T-helper 9 cell (primary cell): Measurements from ENCODE around the gene AUP1.
"Not testable (repeated sequence)": the region's sequence is repeated elsewhere in the genome, so short reads cannot be mapped to it uniquely, and the experiment has no call there.

Experiments
- DNase-seq: peaks from one replicate; pipeline ENCODE4 v3.0.0-alpha.2; 2020

The AUP1 gene

GRCh38 chr2:74496997-74497776, 32.3 kb downstream of the AUP1 start:
- no peak for DNase-seq

DNA sequence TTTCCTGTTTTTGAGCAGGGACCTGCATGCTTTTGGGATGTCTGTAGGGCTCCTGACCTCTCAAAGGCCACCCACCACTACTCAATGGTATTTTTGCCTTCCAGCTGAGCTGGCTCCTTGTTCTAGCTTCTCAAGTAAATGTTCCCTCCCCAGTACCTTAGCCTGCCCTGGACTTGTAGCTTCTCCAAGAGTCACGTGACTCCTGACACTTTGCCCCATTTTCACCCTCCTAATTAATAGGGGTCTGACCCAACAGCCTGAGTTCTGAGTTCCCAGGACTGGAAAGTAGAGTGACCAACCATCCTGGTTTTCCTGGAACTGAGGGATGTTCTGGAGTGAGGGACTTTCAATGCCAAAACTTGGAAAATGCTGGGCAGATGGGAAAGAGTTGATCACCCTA, 34.1 kb downstream of the AUP1 start:
- DNase-seq: no peak

DNA sequence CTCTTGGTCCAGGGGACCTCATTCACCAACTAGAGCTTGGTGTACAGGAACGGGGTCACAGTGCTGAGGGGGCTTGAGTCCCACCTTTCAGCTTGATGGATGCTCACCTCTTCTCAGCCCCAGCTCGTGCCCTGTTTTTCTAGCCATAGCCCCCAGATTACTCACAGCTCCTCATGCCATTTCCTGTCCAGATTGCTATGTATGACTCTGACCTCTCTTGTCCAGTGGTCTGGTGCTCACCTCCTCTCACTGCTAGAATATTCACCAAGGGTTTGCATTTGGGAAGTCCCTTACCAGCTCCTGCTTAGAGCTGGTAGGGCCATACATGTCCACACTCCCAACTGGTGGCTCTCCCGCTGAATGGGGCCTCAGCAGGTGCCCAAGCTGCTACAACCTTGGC, 36.0 kb downstream of the AUP1 start:
- DNase-seq: no peak

GRCh38 chr2:74491648-74492544, 37.6 kb downstream of the AUP1 start:
- no peak for DNase-seq

DNA sequence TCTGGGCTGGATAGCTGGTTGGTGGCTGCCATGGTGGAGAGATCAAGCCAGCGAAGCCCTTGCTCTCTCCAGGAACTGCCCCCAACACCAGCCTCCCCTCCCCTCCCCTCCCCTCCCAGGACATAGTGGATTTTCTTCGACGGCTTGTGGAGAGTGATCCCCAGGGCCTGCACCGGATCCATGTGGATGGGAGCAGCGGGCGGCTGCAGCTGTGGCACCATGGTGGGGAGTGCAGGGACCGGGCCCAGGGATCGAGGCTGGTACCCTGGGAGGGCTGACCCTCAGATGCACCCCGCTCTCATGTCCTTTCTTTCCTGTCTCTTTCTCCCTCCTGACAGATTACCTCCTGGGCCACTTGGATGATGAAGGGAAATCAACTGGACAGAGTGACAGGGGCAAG, 39.6 kb downstream of the AUP1 start:
- DNase-seq: no peak

DNA sequence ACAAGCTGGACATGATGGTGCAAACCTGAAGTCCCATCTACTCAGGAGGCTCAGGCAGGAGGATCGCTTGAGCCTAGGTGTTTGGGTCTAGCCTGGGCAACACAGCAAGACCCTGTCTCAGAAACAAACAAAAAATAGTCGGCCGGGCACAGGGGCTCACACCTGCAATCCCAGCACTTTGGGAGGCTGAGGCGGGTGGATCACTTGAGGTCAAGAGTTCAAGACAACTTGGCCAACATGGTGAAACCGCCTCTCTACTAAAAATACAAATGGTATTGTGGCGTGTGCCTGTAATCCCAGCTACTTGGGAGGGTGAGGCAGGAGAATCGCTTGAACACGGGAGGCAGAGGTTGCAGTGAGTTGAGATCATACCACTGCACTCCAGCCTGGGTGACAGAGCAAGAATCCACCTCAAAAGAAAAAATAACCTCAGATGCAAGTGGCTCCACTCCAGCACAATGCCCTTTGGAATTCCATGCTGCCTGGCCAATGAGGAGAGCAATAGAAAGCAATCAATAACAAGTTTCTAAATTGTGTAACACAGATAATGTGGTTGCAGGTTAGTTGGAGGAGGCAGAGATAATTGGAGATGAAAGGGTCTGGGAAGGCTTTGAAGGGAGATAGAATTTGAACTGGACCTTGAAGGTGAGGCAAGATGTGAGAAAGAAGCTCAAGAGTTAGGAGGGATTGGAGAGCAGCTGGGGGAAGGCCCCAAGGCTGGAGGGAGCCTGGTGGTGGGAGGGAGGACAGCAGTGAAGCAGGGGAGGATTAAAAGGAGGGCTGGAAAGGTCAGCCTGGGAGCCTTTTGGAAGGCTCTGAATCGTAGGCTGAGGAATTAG, 40.6 kb downstream of the AUP1 start:
- DNase-seq: no peak

DNA sequence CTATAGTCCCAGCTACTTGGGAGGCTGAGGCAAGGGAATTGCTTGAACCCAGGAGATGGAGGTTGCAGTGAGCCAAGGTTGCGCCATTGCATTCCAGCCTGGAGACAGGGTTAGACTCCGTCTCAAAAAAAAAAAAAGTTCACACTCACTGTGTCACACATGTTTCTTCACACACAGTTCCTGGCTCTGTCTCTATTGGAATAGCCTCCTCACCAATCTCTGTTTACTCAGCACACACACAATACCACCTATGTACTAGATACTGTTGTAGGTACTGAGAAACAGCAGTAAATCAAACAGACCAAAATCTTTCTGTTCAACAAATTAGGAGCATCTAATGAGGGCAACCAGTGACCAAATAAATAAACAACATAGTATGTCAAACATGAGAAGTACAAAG, 43.4 kb downstream of the AUP1 start:
- DNase-seq: no peak

DNA sequence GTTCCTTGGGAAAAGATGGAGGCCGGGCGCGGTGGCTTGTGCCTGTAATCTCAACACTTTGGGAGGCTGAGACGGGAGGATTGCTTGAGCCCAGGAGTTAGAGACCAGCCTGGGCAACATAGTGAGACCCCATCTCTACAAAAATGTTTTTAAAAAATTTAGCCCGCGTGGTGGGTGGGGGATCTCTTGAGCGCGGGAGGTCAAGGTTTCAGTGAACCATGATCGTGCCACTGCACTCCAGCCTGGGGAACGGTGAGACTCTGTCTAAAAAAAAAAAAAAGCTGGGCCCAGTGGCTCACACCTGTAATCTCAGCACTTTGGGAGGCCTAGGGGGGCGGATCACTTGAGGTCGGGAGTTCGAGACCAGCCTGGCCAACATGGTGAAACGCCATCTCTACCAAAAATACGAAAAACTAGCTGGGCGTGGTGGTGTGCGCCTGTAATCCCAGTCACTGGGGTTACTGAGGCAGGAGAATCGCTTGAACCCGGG, 45.8 kb downstream of the AUP1 start:
- DNase-seq: not testable (repeated sequence)

DNA sequence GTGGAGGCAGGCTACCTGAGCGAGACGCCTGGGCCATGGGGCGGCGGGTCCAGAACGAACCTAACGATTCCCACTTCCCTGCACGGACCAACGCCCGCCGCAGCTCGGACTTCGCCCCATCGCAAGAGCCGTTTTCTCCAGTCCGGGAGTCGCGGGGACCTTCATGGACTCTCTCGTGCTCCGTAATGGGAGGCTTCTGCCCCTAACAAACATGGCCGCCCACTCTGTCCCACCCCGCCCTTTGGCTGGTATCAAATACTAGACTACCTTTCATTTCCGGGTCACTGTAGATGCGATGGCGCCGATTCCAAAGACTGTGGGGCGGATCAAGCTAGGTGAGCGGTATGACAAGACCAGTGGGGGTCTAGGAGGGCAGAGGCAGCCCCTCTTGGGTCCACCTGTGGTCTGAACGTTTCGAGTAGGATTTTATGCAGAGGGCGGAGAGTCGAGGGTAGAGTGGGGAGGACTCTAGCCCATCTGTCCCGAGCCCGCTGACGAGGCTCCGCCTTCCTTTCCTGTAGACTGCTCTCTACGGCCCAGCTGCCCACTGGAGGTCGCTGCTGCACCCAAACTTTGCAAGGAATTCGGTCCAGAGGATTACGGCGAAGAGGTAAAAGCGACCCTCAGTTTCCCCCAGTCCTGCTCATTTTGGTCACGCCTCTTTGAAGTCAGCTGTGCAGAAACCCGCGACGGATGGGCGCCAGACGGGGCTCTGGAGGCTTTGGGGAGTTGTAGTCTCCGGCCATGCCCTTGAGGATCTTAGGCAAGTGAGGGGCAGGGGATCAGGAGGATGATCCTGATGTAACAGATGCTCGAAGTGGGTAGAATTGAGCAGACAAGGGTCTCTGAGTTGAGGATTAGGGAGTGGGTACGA, 46.5 kb downstream of the AUP1 start, which contains the start of the genes CCDC142 and TTC31:
Gene CCDC142, minus strand, starts transcription at position 198 of the 874 bp plus-strand sequence. Its CDS starts 161 bp downstream, at position 37.
Gene TTC31, plus strand, starts transcription at position 281 of the 874 bp plus-strand sequence. Its CDS starts 15 bp downstream, at position 296.
- DNase-seq: peak; percentile 85

- no peak for DNase-seq
These were observed 47.3 kb downstream of the AUP1 start for GRCh38 chr2:74481961-74482800.

GRCh38 chr2:74481431-74481830, 48.1 kb downstream of the AUP1 start:
- DNase-seq: no peak
